CD4-positive, alpha-beta T cell treated with Interleukin-4 for 4 hours (primary cell): ENCODE measurements around the gene PSMD2.

Experiments used
- DNase-seq: peaks from one replicate; pipeline ENCODE4 v3.0.0-alpha.2; 2020

Gene PSMD2

GRCh38 chr3:184283681-184284080, 15.4 kb upstream of the PSMD2 start:
- DNase-seq: no peak

- no peak for DNase-seq
These were observed 14.3 kb upstream of the PSMD2 start for GRCh38 chr3:184284696-184285095.

- DNase-seq: peak; percentile 45
These were observed 9.6 kb upstream of the PSMD2 start for GRCh38 chr3:184289426-184289938.

- no peak for DNase-seq
These were observed 8.7 kb upstream of the PSMD2 start for GRCh38 chr3:184290331-184290730.

GRCh38 chr3:184291044-184291737, 7.8 kb upstream of the PSMD2 start:
- DNase-seq: no peak

- DNase-seq: no peak
These were observed 7.1 kb upstream of the PSMD2 start for GRCh38 chr3:184291738-184292445.

- DNase-seq: no peak
These were observed 3.3 kb upstream of the PSMD2 start for GRCh38 chr3:184295771-184296170.

- no peak for DNase-seq
These were observed 2.4 kb upstream of the PSMD2 start for GRCh38 chr3:184296616-184297015.

- no peak for DNase-seq
These were observed 692 bp downstream of the PSMD2 start for GRCh38 chr3:184299488-184300377.

- no peak for DNase-seq
These were observed 1.3 kb downstream of the PSMD2 start for GRCh38 chr3:184300378-184300720.

- no peak for DNase-seq
These were observed 6.5 kb downstream of the PSMD2 start for GRCh38 chr3:184305577-184305976.

- no peak for DNase-seq
These were observed 7.4 kb downstream of the PSMD2 start for GRCh38 chr3:184306341-184306972.

- DNase-seq: no peak
These were observed 8.9 kb downstream of the PSMD2 start for GRCh38 chr3:184307915-184308314.

GRCh38 chr3:184308744-184309143, 9.7 kb downstream of the PSMD2 start:
- DNase-seq: no peak

- DNase-seq: no peak
These were observed 12.6 kb downstream of the PSMD2 start for GRCh38 chr3:184311633-184312032.

- peak; percentile 92 for DNase-seq
These were observed 15.3 kb downstream of the PSMD2 start, which contains the start of gene EIF4G1 for GRCh38 chr3:184314363-184314699. Gene EIF4G1 (plus strand): TSS chr3:184314606. CDS start chr3:184315797, 1,191 bp downstream.

- DNase-seq: peak; percentile 66
These were observed 15.9 kb downstream of the PSMD2 start for GRCh38 chr3:184314700-184315542.

- DNase-seq: no peak
These were observed 16.5 kb downstream of the PSMD2 start for GRCh38 chr3:184315543-184315867.

GRCh38 chr3:184315871-184316661, 17.0 kb downstream of the PSMD2 start:
- DNase-seq: no peak

- no peak for DNase-seq
These were observed 17.8 kb downstream of the PSMD2 start for GRCh38 chr3:184316792-184317191.

- DNase-seq: no peak
These were observed 18.2 kb downstream of the PSMD2 start for GRCh38 chr3:184317201-184317600.
